Right atrium auricular region (tissue), 2 donors: ENCODE data around the gene PMM2. TPM values are rescaled to one million over a fixed set of nuclear protein-coding genes. Genes with fewer than 3 reads are reported as not detected.

Experiments used
- DNase-seq: peaks from one replicate; pipeline ENCODE4 v3.0.0-alpha.2; 2019; ENCODE audit warnings: low spot score
- H3K27ac ChIP-seq, 2 donors: fragments of 200-600 bp; sonication (generic); 1 replicate in 1 of 2; 2 replicates in 1 of 2; pipeline ENCODE4 v1.5.1; 2016 to 2019
- H3K27me3 ChIP-seq, 2 donors: fragments of 200-600 bp; sonication (generic); one replicate each; pipeline versions ENCODE4 v1.5.1 to v1.6.0; 2017 to 2019
- H3K36me3 ChIP-seq: fragments of 200-600 bp; sonication (generic); one replicate; pipeline ENCODE4 v1.5.1; 2016
- H3K4me1 ChIP-seq, 2 donors: fragments of 200-600 bp; sonication (generic); one replicate each; pipeline versions ENCODE4 v1.5.1 to v1.6.0; 2017 to 2019
- H3K4me3 ChIP-seq, 2 donors: fragments of 200-600 bp; sonication (generic); 1 replicate in 1 of 2; 2 replicates in 1 of 2; pipeline ENCODE4 v1.5.1; 2017 to 2019; ENCODE audit warnings: mild to moderate bottlenecking in 1 of 2, moderate library complexity in 1 of 2
- H3K9me3 ChIP-seq, 2 donors: fragments of 200-600 bp; sonication (generic); one replicate each; pipeline ENCODE4 v1.5.1; 2019
- total RNA-seq, 2 donors: library from RNA; depleted of rRNA; stranded (reverse); fragments of >200 nt; gene quantifications; one replicate each; pipeline ENCODE4 v1.1.0, GENCODE V29; 2016
- TF ChIP-seq, protein P1 (sequence below), 2 donors: fragments of 200-600 bp; sonication (generic); IDR thresholded peaks; one replicate each; pipeline ENCODE4 v1.5.1; 2019; ENCODE audit warnings: antibody characterized with exemption in 2 of 2

Gene PMM2
- total RNA-seq, 2 donors from 2014 or later = 14.5 to 20.5 TPM

DNA sequence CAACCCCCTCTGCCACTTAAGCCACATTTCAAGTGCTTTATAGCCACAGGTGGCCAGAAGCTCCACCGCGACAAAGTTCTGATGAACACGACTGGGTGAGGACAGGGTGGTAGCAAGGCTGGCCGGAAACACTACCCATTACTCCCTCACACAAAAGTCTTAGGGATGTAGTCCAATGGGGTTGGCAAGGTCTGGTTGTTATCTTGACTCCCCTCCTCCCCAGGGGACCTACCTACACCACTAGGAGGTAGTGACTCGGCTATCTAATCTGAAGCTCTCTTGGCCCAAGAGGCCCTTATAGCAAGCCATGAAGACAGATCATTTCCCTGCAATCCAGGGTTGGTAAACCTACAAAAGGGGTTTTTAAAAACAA is 92.9 kb downstream of the PMM2 start:
- TF ChIP-seq, protein P1, sequence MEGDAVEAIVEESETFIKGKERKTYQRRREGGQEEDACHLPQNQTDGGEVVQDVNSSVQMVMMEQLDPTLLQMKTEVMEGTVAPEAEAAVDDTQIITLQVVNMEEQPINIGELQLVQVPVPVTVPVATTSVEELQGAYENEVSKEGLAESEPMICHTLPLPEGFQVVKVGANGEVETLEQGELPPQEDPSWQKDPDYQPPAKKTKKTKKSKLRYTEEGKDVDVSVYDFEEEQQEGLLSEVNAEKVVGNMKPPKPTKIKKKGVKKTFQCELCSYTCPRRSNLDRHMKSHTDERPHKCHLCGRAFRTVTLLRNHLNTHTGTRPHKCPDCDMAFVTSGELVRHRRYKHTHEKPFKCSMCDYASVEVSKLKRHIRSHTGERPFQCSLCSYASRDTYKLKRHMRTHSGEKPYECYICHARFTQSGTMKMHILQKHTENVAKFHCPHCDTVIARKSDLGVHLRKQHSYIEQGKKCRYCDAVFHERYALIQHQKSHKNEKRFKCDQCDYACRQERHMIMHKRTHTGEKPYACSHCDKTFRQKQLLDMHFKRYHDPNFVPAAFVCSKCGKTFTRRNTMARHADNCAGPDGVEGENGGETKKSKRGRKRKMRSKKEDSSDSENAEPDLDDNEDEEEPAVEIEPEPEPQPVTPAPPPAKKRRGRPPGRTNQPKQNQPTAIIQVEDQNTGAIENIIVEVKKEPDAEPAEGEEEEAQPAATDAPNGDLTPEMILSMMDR (IDR thresholded peaks at IDR 0.05) = no peak
- Histone ChIP-seq H3K4me1 (peaks cover 0 to 24% of the 10 kb centered on the region in 2 donors), H3K36me3 (peaks cover 50% of the 10 kb centered on the region), H3K27ac (no peak overlapping the region), H3K4me3 (no peak overlapping the region), H3K27me3 (no peaks in the 10 kb centered on the region), H3K9me3 (no peaks in the 10 kb centered on the region)
- DNase-seq = no peak

DNA sequence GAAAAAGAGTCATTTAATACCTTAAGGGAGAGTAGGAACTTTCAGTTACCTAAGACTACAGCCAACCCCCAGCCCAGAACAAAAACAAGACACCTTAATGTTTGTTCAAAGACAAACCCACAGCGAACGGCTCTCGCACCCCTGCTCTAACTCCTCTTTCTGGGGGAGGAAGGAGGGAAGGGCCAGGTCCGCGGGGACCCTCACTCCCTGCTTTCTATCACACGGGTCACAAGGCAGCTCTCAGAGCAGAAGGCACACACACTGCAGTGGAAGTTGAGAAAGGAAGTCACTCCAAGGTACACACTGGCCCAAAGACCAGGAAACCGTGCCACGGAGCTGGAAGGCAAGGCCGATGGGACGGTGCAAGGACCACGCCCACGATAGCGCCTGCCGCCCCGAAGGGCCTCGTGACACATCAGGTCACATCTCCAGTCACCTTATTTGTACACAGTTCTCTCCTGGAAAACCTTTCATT is 94.5 kb downstream of the PMM2 start:
- DNase-seq = no peak
- H3K36me3 ChIP-seq = peaks cover 66% of the 10 kb centered on the region
- H3K4me1 ChIP-seq = peaks cover 0 to 10% of the 10 kb centered on the region in 2 donors
- no peaks in the 10 kb centered on the region for H3K27me3 ChIP-seq
- no peak overlapping the region for H3K4me3 ChIP-seq
- no peaks in the 10 kb centered on the region for H3K9me3 ChIP-seq
- H3K27ac ChIP-seq = no peak overlapping the region
- TF ChIP-seq, protein P1 (IDR thresholded peaks at IDR 0.05) = no peak

DNA sequence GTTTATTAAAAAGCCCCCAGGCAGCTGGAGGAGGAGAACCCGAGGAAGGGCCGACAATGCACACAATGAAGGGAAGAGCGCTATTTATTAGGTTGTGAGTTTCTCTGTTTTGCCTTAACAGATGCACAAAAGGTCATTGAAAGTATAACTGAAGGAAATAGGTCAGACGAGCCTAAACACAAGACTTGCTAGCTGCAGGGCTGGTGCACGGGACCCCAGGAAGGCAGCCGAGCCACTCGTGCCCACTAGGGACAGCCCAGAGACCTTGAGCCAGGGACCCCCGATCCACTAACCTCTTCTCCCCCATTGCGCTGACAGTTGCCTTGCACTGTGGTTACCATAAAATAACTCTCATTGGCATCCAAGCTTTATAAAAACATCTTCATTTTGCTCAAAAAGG is 95.8 kb downstream of the PMM2 start:
- Histone ChIP-seq H3K36me3 (peaks cover 77% of the 10 kb centered on the region), H3K9me3 (no peaks in the 10 kb centered on the region), H3K27me3 (no peaks in the 10 kb centered on the region), H3K4me3 (no peak overlapping the region), H3K27ac (no peak overlapping the region), H3K4me1 (peaks cover 0 to 4% of the 10 kb centered on the region in 2 donors)
- DNase-seq = no peak
- TF ChIP-seq, protein P1 (IDR thresholded peaks at IDR 0.05) = no peak

DNA sequence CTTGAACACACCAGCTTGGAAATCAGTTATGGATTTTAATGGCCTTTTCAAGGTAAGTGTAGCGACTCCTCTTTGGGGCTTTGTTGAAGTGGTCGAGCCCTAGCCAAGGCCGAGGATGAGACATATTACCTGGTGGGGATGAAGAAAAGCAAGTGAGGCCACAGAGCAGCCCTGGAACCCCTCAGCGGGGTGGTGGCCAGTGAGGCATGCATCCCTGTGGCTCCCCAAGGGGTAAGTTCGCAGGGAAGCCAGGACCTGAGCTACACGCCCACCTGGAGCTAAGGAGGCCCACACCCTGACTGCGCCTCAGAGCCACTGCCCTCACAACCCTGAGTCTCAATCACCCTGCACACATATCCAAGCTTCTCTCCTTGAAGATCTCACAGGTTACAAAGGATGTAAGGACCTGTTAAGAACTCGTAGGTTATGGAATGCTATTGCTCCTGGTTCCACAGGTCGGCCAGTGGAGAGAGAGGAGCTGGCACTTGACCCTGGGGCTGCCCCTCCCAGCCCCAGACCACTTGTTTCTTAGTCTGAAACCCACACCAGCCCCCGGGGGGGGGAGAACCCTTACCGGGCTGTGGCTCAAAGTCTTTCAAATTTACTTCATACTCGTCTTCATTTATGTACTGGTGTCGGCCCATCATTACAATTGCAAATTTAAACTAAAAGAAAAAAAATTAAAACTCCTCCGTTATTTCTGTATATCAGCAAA is 96.5 kb downstream of the PMM2 start:
- H3K9me3 ChIP-seq = no peaks in the 10 kb centered on the region
- no peaks in the 10 kb centered on the region for H3K4me1 ChIP-seq
- no peak overlapping the region for H3K27ac ChIP-seq
- peaks cover 84% of the 10 kb centered on the region for H3K36me3 ChIP-seq
- TF ChIP-seq, protein P1 (IDR thresholded peaks at IDR 0.05) = no peak
- no peak for DNase-seq
- H3K27me3 ChIP-seq = no peaks in the 10 kb centered on the region
- H3K4me3 ChIP-seq = no peak overlapping the region

DNA sequence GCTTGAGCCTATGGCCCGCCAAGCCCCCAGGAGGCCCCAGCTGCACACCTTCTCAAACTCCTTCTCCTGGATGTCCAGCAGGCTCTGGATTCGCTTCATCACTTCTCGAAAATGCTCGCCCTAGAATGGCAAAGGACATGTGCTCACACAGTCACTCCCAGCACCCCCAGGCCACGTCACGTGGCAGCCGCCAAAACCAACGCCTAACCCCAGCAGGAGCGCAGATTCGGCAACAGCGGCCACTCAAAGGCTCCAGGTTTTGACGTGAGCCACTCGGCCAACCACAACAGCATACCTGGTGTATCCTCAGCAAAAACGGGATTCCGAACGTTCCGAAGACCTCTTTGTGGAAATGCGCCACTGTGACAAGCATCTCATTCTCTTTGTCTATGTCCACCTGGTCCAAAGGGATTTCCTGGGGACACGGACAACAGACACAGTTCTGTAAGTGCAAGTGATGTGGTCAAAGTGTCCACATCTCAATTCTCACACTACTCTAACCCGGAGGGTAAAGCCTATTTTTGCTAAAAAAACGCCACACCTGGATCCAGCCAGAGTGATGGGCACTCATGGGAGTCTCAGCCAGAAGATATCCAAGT is 97.2 kb downstream of the PMM2 start:
- H3K36me3 ChIP-seq = peaks cover 91% of the 10 kb centered on the region

More for the DNA sequence above, 97.2 kb downstream of the PMM2 start:
- no peak overlapping the region for H3K4me3 ChIP-seq
- DNase-seq = no peak
- H3K4me1 ChIP-seq = no peaks in the 10 kb centered on the region
- no peak overlapping the region for H3K27ac ChIP-seq
- H3K27me3 ChIP-seq = no peaks in the 10 kb centered on the region
- TF ChIP-seq, protein P1 (IDR thresholded peaks at IDR 0.05) = no peak
- no peaks in the 10 kb centered on the region for H3K9me3 ChIP-seq
